ENCODE data around the gene GRIK4.

Gene GRIK4

GRCh38 chr11:121035780-121036179 lies 524.2 kb downstream of the GRIK4 start:
- no peaks in the 10 kb centered on the region for H3K9me2 ChIP-seq (replicated peaks; ENCODE audit: low read depth, low read length)
- no peak overlapping the region for H3K9ac ChIP-seq (ENCODE audit: low read depth, low read length, poor library complexity, severe bottlenecking)
- H3K27me3 ChIP-seq (ENCODE audit: insufficient read depth, low read length, poor library complexity, severe bottlenecking), result no peaks in the 10 kb centered on the region
- no peak overlapping the region for H3K4me3 ChIP-seq (ENCODE audit: low read length, poor library complexity, severe bottlenecking)
- H3K36me3 ChIP-seq (ENCODE audit: insufficient read depth, low read length), result no peaks in the 10 kb centered on the region
- no peaks in the 10 kb centered on the region for H4K20me1 ChIP-seq (ENCODE audit: insufficient read depth, low read length, poor library complexity, severe bottlenecking)
- no peaks in the 10 kb centered on the region for H3K79me2 ChIP-seq (ENCODE audit: insufficient read depth, low read length)
- H3K4me1 ChIP-seq (ENCODE audit: insufficient read depth, low read length, poor library complexity, severe bottlenecking), result peaks cover 9% of the 10 kb centered on the region
- no peaks in the 10 kb centered on the region for H3F3A ChIP-seq (ENCODE audit: low read depth)
- TF ChIP-seq EZH2phosphoT487 (IDR thresholded peaks at IDR 0.05; ENCODE audit: borderline replicate concordance) (no peak), CTCF (conservative IDR thresholded peaks at IDR 0.05; ENCODE audit: low read length) (no peak)
- H3K9me3 ChIP-seq (ENCODE audit: insufficient read depth, low read depth, low read length), result no peaks in the 10 kb centered on the region
- no peak overlapping the region for H3K4me2 ChIP-seq (ENCODE audit: low read depth, low read length, poor library complexity, severe bottlenecking)
- no peak overlapping the region for H2AFZ ChIP-seq (ENCODE audit: low read length)

GRCh38 chr11:121037016-121037415 lies 525.5 kb downstream of the GRIK4 start:
- H3K9me3 ChIP-seq (ENCODE audit: insufficient read depth, low read depth, low read length), result no peaks in the 10 kb centered on the region
- no peaks in the 10 kb centered on the region for H3K36me3 ChIP-seq (ENCODE audit: insufficient read depth, low read length)
- H3K79me2 ChIP-seq (ENCODE audit: insufficient read depth, low read length), result no peaks in the 10 kb centered on the region
- no peak overlapping the region for H3K4me2 ChIP-seq (ENCODE audit: low read depth, low read length, poor library complexity, severe bottlenecking)
- no peak overlapping the region for H3K4me3 ChIP-seq (ENCODE audit: low read length, poor library complexity, severe bottlenecking)
- no peaks in the 10 kb centered on the region for H3K9me2 ChIP-seq (replicated peaks; ENCODE audit: low read depth, low read length)
- H3F3A ChIP-seq (ENCODE audit: low read depth), result no peaks in the 10 kb centered on the region
- H3K27me3 ChIP-seq (ENCODE audit: insufficient read depth, low read length, poor library complexity, severe bottlenecking), result no peaks in the 10 kb centered on the region
- TF ChIP-seq CTCF (conservative IDR thresholded peaks at IDR 0.05; ENCODE audit: low read length) (no peak), EZH2phosphoT487 (IDR thresholded peaks at IDR 0.05; ENCODE audit: borderline replicate concordance) (no peak)
- peaks cover 9% of the 10 kb centered on the region for H3K4me1 ChIP-seq (ENCODE audit: insufficient read depth, low read length, poor library complexity, severe bottlenecking)
- H4K20me1 ChIP-seq (ENCODE audit: insufficient read depth, low read length, poor library complexity, severe bottlenecking), result no peaks in the 10 kb centered on the region
- H3K9ac ChIP-seq (ENCODE audit: low read depth, low read length, poor library complexity, severe bottlenecking), result no peak overlapping the region
- H2AFZ ChIP-seq (ENCODE audit: low read length), result no peak overlapping the region
